ENCODE data around the gene MYO1H.
A peak's percentile ranks its signal among the peaks of the same experiment; 100 is the strongest.
"Not testable (repeated sequence)": the region's sequence is repeated elsewhere in the genome, so short reads cannot be mapped to it uniquely, and the experiment has no call there.

MYO1H gene

GRCh38 chr12:109421355-109422087 is 73.8 kb downstream of the MYO1H start:
- DNase-seq (ENCODE audit: low read depth, low spot score), result no peak

- DNase-seq (ENCODE audit: low read depth, low spot score), result no peak
These were observed 74.6 kb downstream of the MYO1H start for GRCh38 chr12:109422251-109422650.

GRCh38 chr12:109423392-109423791 is 75.7 kb downstream of the MYO1H start:
- no peak for DNase-seq (ENCODE audit: low read depth, low spot score)

- peak; percentile 57 for DNase-seq (ENCODE audit: low read depth, low spot score)
These were observed 80.4 kb downstream of the MYO1H start for GRCh38 chr12:109428037-109428629.

- not testable (repeated sequence) for DNase-seq (ENCODE audit: low read depth, low spot score)
These were observed 81.1 kb downstream of the MYO1H start for GRCh38 chr12:109428804-109429203.

- no peak for DNase-seq (ENCODE audit: low read depth, low spot score)
These were observed 82.5 kb downstream of the MYO1H start for GRCh38 chr12:109430244-109430643.

GRCh38 chr12:109432431-109432830 is 84.7 kb downstream of the MYO1H start:
- DNase-seq (ENCODE audit: low read depth, low spot score), result no peak

GRCh38 chr12:109432842-109433304 is 85.2 kb downstream of the MYO1H start:
- DNase-seq (ENCODE audit: low read depth, low spot score), result peak; percentile 56

GRCh38 chr12:109433618-109434017 is 85.9 kb downstream of the MYO1H start:
- no peak for DNase-seq (ENCODE audit: low read depth, low spot score)

GRCh38 chr12:109434582-109434981 is 86.9 kb downstream of the MYO1H start:
- no peak for DNase-seq (ENCODE audit: low read depth, low spot score)

- DNase-seq (ENCODE audit: low read depth, low spot score), result no peak
These were observed 87.9 kb downstream of the MYO1H start for GRCh38 chr12:109435428-109436187.

- no peak for DNase-seq (ENCODE audit: low read depth, low spot score)
These were observed 88.5 kb downstream of the MYO1H start for GRCh38 chr12:109436188-109436560.

GRCh38 chr12:109439181-109439580 is 91.5 kb downstream of the MYO1H start:
- no peak for DNase-seq (ENCODE audit: low read depth, low spot score)

- not testable (repeated sequence) for DNase-seq (ENCODE audit: low read depth, low spot score)
These were observed 92.3 kb downstream of the MYO1H start for GRCh38 chr12:109439951-109440350.

GRCh38 chr12:109440851-109441490 is 93.3 kb downstream of the MYO1H start:
- no peak for DNase-seq (ENCODE audit: low read depth, low spot score)

GRCh38 chr12:109443794-109444193 is 96.1 kb downstream of the MYO1H start:
- no peak for DNase-seq (ENCODE audit: low read depth, low spot score)

GRCh38 chr12:109444259-109444658 is 96.6 kb downstream of the MYO1H start:
- DNase-seq (ENCODE audit: low read depth, low spot score), result no peak

GRCh38 chr12:109445191-109445609 is 97.5 kb downstream of the MYO1H start:
- DNase-seq (ENCODE audit: low read depth, low spot score), result no peak

GRCh38 chr12:109446869-109447268 is 99.2 kb downstream of the MYO1H start:
- DNase-seq (ENCODE audit: low read depth, low spot score), result no peak

- DNase-seq (ENCODE audit: low read depth, low spot score), result no peak
These were observed 99.8 kb downstream of the MYO1H start for GRCh38 chr12:109447482-109447881.

GRCh38 chr12:109448272-109448671 is 100.6 kb downstream of the MYO1H start:
- no peak for DNase-seq (ENCODE audit: low read depth, low spot score)
